Esophagus squamous epithelium (tissue), 5 donors: ENCODE data around the gene NFATC2. TPM values are rescaled to one million over a fixed set of nuclear protein-coding genes. Genes with fewer than 3 reads are reported as not detected.

Experiments used
- DNase-seq: peaks from one replicate; lab custom pipeline; 2025; lab: John Stamatoyannopoulos, UW
- H3K27ac ChIP-seq, 4 donors: fragments of 200-600 bp; sonication (generic); one replicate each; pipeline ENCODE4 v1.5.1; 2016 to 2019; ENCODE audit warnings: mild to moderate bottlenecking in 1 of 4
- H3K27me3 ChIP-seq, 4 donors: fragments of 200-600 bp; sonication (generic); 1 replicate in 3 of 4; 2 replicates in 1 of 4; pipeline versions ENCODE4 v1.5.1 to v1.6.0; 2017 to 2021; ENCODE audit warnings: antibody characterized with exemption in 1 of 4
- H3K36me3 ChIP-seq, 3 donors: fragments of 200-600 bp; sonication (generic); one replicate each; pipeline ENCODE4 v1.5.1; 2016 to 2019
- H3K4me1 ChIP-seq, 3 donors: fragments of 200-600 bp; sonication (generic); one replicate each; pipeline ENCODE4 v1.5.1; 2017 to 2019
- H3K4me3 ChIP-seq, 4 donors: fragments of 200-600 bp; sonication (generic); 1 replicate in 3 of 4; 2 replicates in 1 of 4; pipeline ENCODE4 v1.5.1; 2016 to 2019; ENCODE audit warnings: mild to moderate bottlenecking in 2 of 4, moderate library complexity in 1 of 4
- H3K9me3 ChIP-seq, 3 donors: fragments of 200-600 bp; sonication (generic); one replicate each; pipeline ENCODE4 v1.5.1; 2016 to 2019
- CTCF ChIP-seq, 6 experiments: fragments of 450-650 bp in 4 of 6; fragments of 200-600 bp in 2 of 6; sonication (generic) in 2 of 6; IDR thresholded peaks; one replicate each; pipeline ENCODE4 v1.5.1; 2016 to 2019; ENCODE audit warnings: antibody characterized with exemption in 6 of 6, mild to moderate bottlenecking in 4 of 6, moderate library complexity in 4 of 6
- POLR2A ChIP-seq, 4 donors: fragments of 450-650 bp; IDR thresholded peaks; one replicate each; pipeline ENCODE4 v1.6.1; 2017; ENCODE audit warnings: antibody characterized with exemption in 4 of 4, mild to moderate bottlenecking in 4 of 4, moderate library complexity in 3 of 4
- WGBS, 2 donors: methylation state at CpG; one replicate each; pipeline ENCODE4 v1.1.5; 2018; 5-methylcytosine and 5-hydroxymethylcytosine counted together
- intact Hi-C: fragments of 100-400 bp; cut with DNase I; formaldehyde crosslinking; loops from one replicate; pipeline ENCODE4 v1.15.0; 2022
- total RNA-seq, 4 donors: library from RNA; depleted of rRNA; stranded (reverse); fragments of >200 nt; gene quantifications; one replicate each; pipeline ENCODE4 v1.1.0, GENCODE V29; 2016
- donor health status: DM: yes; HTN: yes; CAD: no.

Gene NFATC2
- total RNA-seq, 4 donors from 2014 or later, result 0.83 to 6.7 (median 1.4) TPM

GRCh38 chr20:51373713-51374455, 168.6 kb downstream of the NFATC2 start:
- no peak for TF ChIP-seq POLR2A (IDR thresholded peaks at IDR 0.05)
- no peak for TF ChIP-seq CTCF (IDR thresholded peaks at IDR 0.05)
- no peak overlapping the region for H3K27ac ChIP-seq
- H3K27me3 ChIP-seq, result no peaks in the 10 kb centered on the region
- no peaks in the 10 kb centered on the region for H3K36me3 ChIP-seq
- H3K9me3 ChIP-seq, result no peaks in the 10 kb centered on the region
- intact Hi-C loops, result no loop called here
- peaks cover 3 to 25% (median 7%) of the 10 kb centered on the region in 3 donors for H3K4me1 ChIP-seq
- no peak for DNase-seq
- WGBS, 2 donors, result 54 to 68% methylated on average over 7 to 9 of the region's 12 CpGs
- H3K4me3 ChIP-seq, result no peak overlapping the region

GRCh38 chr20:51372966-51373365, 169.6 kb downstream of the NFATC2 start:
- no peak overlapping the region for H3K4me3 ChIP-seq
- DNase-seq, result no peak
- no peak overlapping the region for H3K27ac ChIP-seq
- no peak for TF ChIP-seq POLR2A (IDR thresholded peaks at IDR 0.05)
- TF ChIP-seq CTCF (IDR thresholded peaks at IDR 0.05), result no peak
- H3K27me3 ChIP-seq, result no peaks in the 10 kb centered on the region
- intact Hi-C loops, result no loop called here
- H3K9me3 ChIP-seq, result no peaks in the 10 kb centered on the region
- peaks cover 3 to 25% (median 7%) of the 10 kb centered on the region in 3 donors for H3K4me1 ChIP-seq
- WGBS, 2 donors, result 68 to 72% methylated on average over 6 to 7 of the region's 7 CpGs
- H3K36me3 ChIP-seq, result no peaks in the 10 kb centered on the region

GRCh38 chr20:51372176-51372803, 170.2 kb downstream of the NFATC2 start:
- Histone ChIP-seq H3K27ac (no peak overlapping the region), H3K27me3 (no peaks in the 10 kb centered on the region), H3K36me3 (no peaks in the 10 kb centered on the region), H3K4me3 (no peak overlapping the region), H3K9me3 (no peaks in the 10 kb centered on the region), H3K4me1 (peaks cover 3 to 25% (median 7%) of the 10 kb centered on the region in 3 donors)
- 43 to 89% methylated on average over 2 to 9 of the region's 13 CpGs for WGBS, 2 donors
- DNase-seq, result no peak
- intact Hi-C loops, result no loop called here
- TF ChIP-seq CTCF (IDR thresholded peaks at IDR 0.05) (peak; percentile 23 to 88 (median 80)), POLR2A (IDR thresholded peaks at IDR 0.05) (no peak)

GRCh38 chr20:51371720-51372119, 170.8 kb downstream of the NFATC2 start:
- Histone ChIP-seq H3K9me3 (no peaks in the 10 kb centered on the region), H3K27me3 (no peaks in the 10 kb centered on the region), H3K4me3 (no peak overlapping the region), H3K36me3 (no peaks in the 10 kb centered on the region), H3K27ac (no peak overlapping the region), H3K4me1 (peaks cover 3 to 29% (median 7%) of the 10 kb centered on the region in 3 donors)
- 84 to 95% methylated on average over 4 of the region's 4 CpGs for WGBS, 2 donors
- DNase-seq, result no peak
- intact Hi-C loops, result no loop called here
- no peak for TF ChIP-seq POLR2A (IDR thresholded peaks at IDR 0.05)
- no peak for TF ChIP-seq CTCF (IDR thresholded peaks at IDR 0.05)

GRCh38 chr20:51369503-51369902, 173.0 kb downstream of the NFATC2 start:
- intact Hi-C loops, result no loop called here
- Histone ChIP-seq H3K4me1 (peaks cover 5 to 39% (median 7%) of the 10 kb centered on the region in 3 donors), H3K4me3 (no peak overlapping the region), H3K9me3 (no peaks in the 10 kb centered on the region), H3K36me3 (no peaks in the 10 kb centered on the region), H3K27ac (no peak overlapping the region), H3K27me3 (no peaks in the 10 kb centered on the region)
- WGBS, 2 donors, result 89 to 91% methylated on average over 11 of the region's 11 CpGs
- DNase-seq, result no peak
- no peak for TF ChIP-seq CTCF (IDR thresholded peaks at IDR 0.05)
- no peak for TF ChIP-seq POLR2A (IDR thresholded peaks at IDR 0.05)
